Activated CD4-positive, alpha-beta T cell treated with anti-CD3 and anti-CD28 coated beads, Interleukin-2, amount 50 U/mL, for 24 hours (primary cell): Measurements from ENCODE around the gene ARHGEF26.

Source experiments
- DNase-seq, 2 donors: peaks; one replicate each; pipeline ENCODE4 v3.0.0-alpha.2; 2020; ENCODE audit warnings: low read depth in 1 of 2, low spot score in 1 of 2

Gene ARHGEF26

GRCh38 chr3:154148541-154148940 lies 27.4 kb downstream of the ARHGEF26 start:
- DNase-seq, result no peak

- DNase-seq, result no peak
Observed at GRCh38 chr3:154149286-154149685, 28.1 kb downstream of the ARHGEF26 start.

GRCh38 chr3:154151969-154152368 lies 30.8 kb downstream of the ARHGEF26 start:
- no peak for DNase-seq

- DNase-seq, result no peak
Observed at GRCh38 chr3:154152741-154153140, 31.6 kb downstream of the ARHGEF26 start.

GRCh38 chr3:154156530-154156929 lies 35.3 kb downstream of the ARHGEF26 start:
- no peak for DNase-seq

- no peak for DNase-seq
Observed at GRCh38 chr3:154161806-154162205, 40.6 kb downstream of the ARHGEF26 start.

GRCh38 chr3:154164387-154164786 lies 43.2 kb downstream of the ARHGEF26 start:
- no peak for DNase-seq

- DNase-seq, result no peak
Observed at GRCh38 chr3:154168998-154169795, 48.0 kb downstream of the ARHGEF26 start.

- no peak for DNase-seq
Observed at GRCh38 chr3:154169796-154170110, 48.6 kb downstream of the ARHGEF26 start.

- no peak for DNase-seq
Observed at GRCh38 chr3:154170300-154170699, 49.1 kb downstream of the ARHGEF26 start.

GRCh38 chr3:154175041-154175440 lies 53.9 kb downstream of the ARHGEF26 start:
- DNase-seq, result no peak

- no peak for DNase-seq
Observed at GRCh38 chr3:154176036-154176435, 54.8 kb downstream of the ARHGEF26 start.

GRCh38 chr3:154177406-154177805 lies 56.2 kb downstream of the ARHGEF26 start:
- no peak for DNase-seq

- no peak for DNase-seq
Observed at GRCh38 chr3:154178172-154178571, 57.0 kb downstream of the ARHGEF26 start.

GRCh38 chr3:154180836-154181691 lies 59.9 kb downstream of the ARHGEF26 start:
- DNase-seq, result no peak

GRCh38 chr3:154182322-154182922 lies 61.2 kb downstream of the ARHGEF26 start:
- DNase-seq, result no peak

- DNase-seq, result no peak
Observed at GRCh38 chr3:154182975-154183374, 61.8 kb downstream of the ARHGEF26 start.

- no peak for DNase-seq
Observed at GRCh38 chr3:154184582-154184981, 63.4 kb downstream of the ARHGEF26 start.

- no peak for DNase-seq
Observed at GRCh38 chr3:154188437-154188836, 67.2 kb downstream of the ARHGEF26 start.

GRCh38 chr3:154188846-154189245 lies 67.7 kb downstream of the ARHGEF26 start:
- DNase-seq, result no peak

- no peak for DNase-seq
Observed at GRCh38 chr3:154191520-154191919, 70.3 kb downstream of the ARHGEF26 start.

GRCh38 chr3:154192225-154192624 lies 71.0 kb downstream of the ARHGEF26 start:
- DNase-seq, result no peak
